Effector CD4-positive, alpha-beta T cell (primary cell): ENCODE results near the gene MVB12B.

Source experiments
- DNase-seq: peaks from one replicate; pipeline ENCODE4 v3.0.0-alpha.2; 2020

MVB12B gene

GRCh38 chr9:126435105-126435504 lies 108.5 kb downstream of the MVB12B start:
- no peak for DNase-seq

- no peak for DNase-seq
These were observed 109.0 kb downstream of the MVB12B start for GRCh38 chr9:126435626-126436025.

GRCh38 chr9:126436545-126437267 lies 110.1 kb downstream of the MVB12B start:
- DNase-seq: no peak

- no peak for DNase-seq
These were observed 110.6 kb downstream of the MVB12B start for GRCh38 chr9:126437268-126437666.

- no peak for DNase-seq
These were observed 111.1 kb downstream of the MVB12B start for GRCh38 chr9:126437701-126438100.

- DNase-seq: no peak
These were observed 112.2 kb downstream of the MVB12B start for GRCh38 chr9:126438741-126439401.

- no peak for DNase-seq
These were observed 112.8 kb downstream of the MVB12B start for GRCh38 chr9:126439402-126439765.

- DNase-seq: no peak
These were observed 113.4 kb downstream of the MVB12B start for GRCh38 chr9:126439883-126440653.

GRCh38 chr9:126440940-126441339 lies 114.3 kb downstream of the MVB12B start:
- no peak for DNase-seq

GRCh38 chr9:126442636-126443035 lies 116.0 kb downstream of the MVB12B start:
- no peak for DNase-seq

- no peak for DNase-seq
These were observed 116.5 kb downstream of the MVB12B start for GRCh38 chr9:126443144-126443543.

- DNase-seq: no peak
These were observed 121.5 kb downstream of the MVB12B start for GRCh38 chr9:126448136-126448535.

GRCh38 chr9:126448865-126449577 lies 122.4 kb downstream of the MVB12B start:
- no peak for DNase-seq

- DNase-seq: no peak
These were observed 123.4 kb downstream of the MVB12B start for GRCh38 chr9:126449725-126450667.

GRCh38 chr9:126450668-126451205 lies 124.1 kb downstream of the MVB12B start:
- DNase-seq: no peak

GRCh38 chr9:126451316-126451885 lies 124.8 kb downstream of the MVB12B start:
- DNase-seq: no peak

- no peak for DNase-seq
These were observed 125.5 kb downstream of the MVB12B start for GRCh38 chr9:126452106-126452505.

- no peak for DNase-seq
These were observed 126.7 kb downstream of the MVB12B start for GRCh38 chr9:126453156-126453963.

GRCh38 chr9:126454215-126454614 lies 127.6 kb downstream of the MVB12B start:
- DNase-seq: no peak

GRCh38 chr9:126454795-126455194 lies 128.2 kb downstream of the MVB12B start:
- no peak for DNase-seq
